Mucosa of descending colon (tissue), 3 donors: ENCODE data around the gene LRRTM1. TPM values are rescaled to one million over a fixed set of nuclear protein-coding genes. Genes with fewer than 3 reads are reported as not detected.

Experiments used
- ATAC-seq: fragments of 200-7000 bp; cut with Tn5 transposase; one replicate; pipeline ENCODE4 v1.9.1; 2020; ENCODE audit warnings: mild to moderate bottlenecking, moderate library complexity
- DNase-seq, 3 donors: peaks; one replicate each; pipeline ENCODE4 v3.0.0-alpha.2; 2020
- H3K36me3 ChIP-seq: fragments of 200-600 bp; one replicate; pipeline ENCODE4 v1.8.0; 2021; ENCODE audit warnings: low read depth, mild to moderate bottlenecking
- H3K4me1 ChIP-seq: fragments of 200-600 bp; one replicate; pipeline ENCODE4 v1.8.0; 2021; ENCODE audit warnings: low read depth, mild to moderate bottlenecking
- H3K4me3 ChIP-seq: fragments of 200-600 bp; one replicate; pipeline ENCODE4 v1.8.0; 2021; ENCODE audit warnings: mild to moderate bottlenecking
- H3K9me3 ChIP-seq: fragments of 200-600 bp; one replicate; pipeline ENCODE4 v1.8.0; 2021; ENCODE audit warnings: mild to moderate bottlenecking
- CTCF ChIP-seq: fragments of 200-600 bp; IDR thresholded peaks from one replicate; pipeline ENCODE4 v1.8.0; 2022; ENCODE audit warnings: antibody characterized with exemption, mild to moderate bottlenecking
- intact Hi-C, 2 donors: fragments of 100-400 bp; cut with DNase I in 1 of 2; cut with micrococcal nuclease in 1 of 2; formaldehyde crosslinking; loops; one replicate each; pipeline versions ENCODE4 v1.11.0 to v1.11.1; 2022; cut with DNase I, micrococcal nuclease
- long read RNA-seq, 2 donors: library from polyadenylated mRNA; unstranded; transcript quantifications; one replicate each; pipeline ENCODE4 v2.0.0, GENCODE V29; 2019 to 2021
- total RNA-seq, 3 donors: library from RNA; stranded (reverse); fragmentation: NEBNext Ultra II Directional in 2 of 3; extraction: Animal tissue kit (Norgen Biotek cat#: 25700) in 2 of 3; gene quantifications; one replicate each; pipeline versions ENCODE4 v1.2.1 to v1.2.4, GENCODE V29; 2021 to 2023
- donor health status: DM: no; HTN: no; CAD: no; lungs with moderate emphysema.
- donor health status: DM: no; HTN: no; CAD: no.
- donor health status: DM: no; HTN: yes; CAD: no.

The LRRTM1 gene
- total RNA-seq: 1 to 10 TPM in 1 of 3 donors, under 1 TPM in 2; 0.12 to 2.2 (median 0.17) TPM
- long read RNA-seq, donor 1: 0 reads
- long read RNA-seq, donor 2, partial matches to known transcripts: 0 of 1 reads
- long read RNA-seq, donor 2, other reads (novel, unspliced or antisense): 1 of 1 reads

GRCh38 chr2:80303909-80304837 is at the start of gene LRRTM1:
Gene LRRTM1, minus strand, starts transcription at chr2:80304752. Its CDS starts 933 bp downstream, at chr2:80303819.
- peak in 2 of 3 donors; percentile 5 to 38 for DNase-seq
- no peak for TF ChIP-seq CTCF
- Histone ChIP-seq H3K9me3 (no peaks in the 10 kb centered on the region), H3K36me3 (no peaks in the 10 kb centered on the region), H3K4me1 (no peaks in the 10 kb centered on the region), H3K4me3 (no peak within 1 kb of the TSS)
- peak; percentile 36 for ATAC-seq
- intact Hi-C loops: no loop called here

GRCh38 chr2:80351231-80351630 is 46.7 kb upstream of the LRRTM1 start:
- DNase-seq (no peak), ATAC-seq (no peak)
- Histone ChIP-seq H3K4me1 (no peaks in the 10 kb centered on the region), H3K36me3 (no peaks in the 10 kb centered on the region), H3K9me3 (no peaks in the 10 kb centered on the region), H3K4me3 (no peak overlapping the region)
- intact Hi-C loops: no loop called here
- no peak for TF ChIP-seq CTCF

GRCh38 chr2:80348953-80349352 is 44.4 kb upstream of the LRRTM1 start:
- intact Hi-C loops: no loop called here
- TF ChIP-seq CTCF: no peak
- DNase-seq (no peak), ATAC-seq (no peak)
- H3K9me3 ChIP-seq: no peaks in the 10 kb centered on the region
- H3K36me3 ChIP-seq: no peaks in the 10 kb centered on the region
- no peaks in the 10 kb centered on the region for H3K4me1 ChIP-seq
- no peak overlapping the region for H3K4me3 ChIP-seq

GRCh38 chr2:80348078-80348477 is 43.5 kb upstream of the LRRTM1 start:
- no peak for TF ChIP-seq CTCF

GRCh38 chr2:80340022-80340421 is 35.5 kb upstream of the LRRTM1 start:
- ATAC-seq: no peak
- intact Hi-C loops: no loop called here

More at GRCh38 chr2:80348078-80348477, 43.5 kb upstream of the LRRTM1 start:
- intact Hi-C loops: no loop called here
- no peak for DNase-seq
- no peaks in the 10 kb centered on the region for H3K36me3 ChIP-seq
- no peak overlapping the region for H3K4me3 ChIP-seq
- no peaks in the 10 kb centered on the region for H3K9me3 ChIP-seq
- ATAC-seq: no peak
- no peaks in the 10 kb centered on the region for H3K4me1 ChIP-seq

More at GRCh38 chr2:80340022-80340421, 35.5 kb upstream of the LRRTM1 start:
- Histone ChIP-seq H3K9me3 (no peaks in the 10 kb centered on the region), H3K4me1 (no peaks in the 10 kb centered on the region), H3K36me3 (no peaks in the 10 kb centered on the region), H3K4me3 (no peak overlapping the region)
- no peak for DNase-seq
- no peak for TF ChIP-seq CTCF
